Activated naive CD4-positive, alpha-beta T cell treated with anti-CD3 and anti-CD28 coated beads, Interleukin-2, amount 50 U/mL, for 24 hours (primary cell): Measurements from ENCODE around the gene DNTTIP2.
"Not testable (repeated sequence)": the region's sequence is repeated elsewhere in the genome, so short reads cannot be mapped to it uniquely, and the experiment has no call there.

Experiments
- H3K27ac Mint-ChIP-seq: one replicate; pipeline ENCODE4 v1.8.0; 2021; ENCODE audit warnings: mild to moderate bottlenecking, mixed read lengths
- H3K27me3 Mint-ChIP-seq: one replicate; pipeline ENCODE4 v1.8.0; 2021; ENCODE audit warnings: mixed read lengths
- H3K36me3 Mint-ChIP-seq: one replicate; pipeline ENCODE4 v1.8.0; 2021; ENCODE audit warnings: mixed read lengths
- H3K4me1 Mint-ChIP-seq: one replicate; pipeline ENCODE4 v1.8.0; 2021; ENCODE audit warnings: mixed read lengths
- H3K4me3 Mint-ChIP-seq: one replicate; pipeline ENCODE4 v1.8.0; 2021; ENCODE audit warnings: mild to moderate bottlenecking, mixed read lengths
- H3K9me3 Mint-ChIP-seq: one replicate; pipeline ENCODE4 v1.8.0; 2021; ENCODE audit warnings: mixed read lengths

Gene DNTTIP2, protein sequence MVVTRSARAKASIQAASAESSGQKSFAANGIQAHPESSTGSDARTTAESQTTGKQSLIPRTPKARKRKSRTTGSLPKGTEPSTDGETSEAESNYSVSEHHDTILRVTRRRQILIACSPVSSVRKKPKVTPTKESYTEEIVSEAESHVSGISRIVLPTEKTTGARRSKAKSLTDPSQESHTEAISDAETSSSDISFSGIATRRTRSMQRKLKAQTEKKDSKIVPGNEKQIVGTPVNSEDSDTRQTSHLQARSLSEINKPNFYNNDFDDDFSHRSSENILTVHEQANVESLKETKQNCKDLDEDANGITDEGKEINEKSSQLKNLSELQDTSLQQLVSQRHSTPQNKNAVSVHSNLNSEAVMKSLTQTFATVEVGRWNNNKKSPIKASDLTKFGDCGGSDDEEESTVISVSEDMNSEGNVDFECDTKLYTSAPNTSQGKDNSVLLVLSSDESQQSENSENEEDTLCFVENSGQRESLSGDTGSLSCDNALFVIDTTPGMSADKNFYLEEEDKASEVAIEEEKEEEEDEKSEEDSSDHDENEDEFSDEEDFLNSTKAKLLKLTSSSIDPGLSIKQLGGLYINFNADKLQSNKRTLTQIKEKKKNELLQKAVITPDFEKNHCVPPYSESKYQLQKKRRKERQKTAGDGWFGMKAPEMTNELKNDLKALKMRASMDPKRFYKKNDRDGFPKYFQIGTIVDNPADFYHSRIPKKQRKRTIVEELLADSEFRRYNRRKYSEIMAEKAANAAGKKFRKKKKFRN

DNA sequence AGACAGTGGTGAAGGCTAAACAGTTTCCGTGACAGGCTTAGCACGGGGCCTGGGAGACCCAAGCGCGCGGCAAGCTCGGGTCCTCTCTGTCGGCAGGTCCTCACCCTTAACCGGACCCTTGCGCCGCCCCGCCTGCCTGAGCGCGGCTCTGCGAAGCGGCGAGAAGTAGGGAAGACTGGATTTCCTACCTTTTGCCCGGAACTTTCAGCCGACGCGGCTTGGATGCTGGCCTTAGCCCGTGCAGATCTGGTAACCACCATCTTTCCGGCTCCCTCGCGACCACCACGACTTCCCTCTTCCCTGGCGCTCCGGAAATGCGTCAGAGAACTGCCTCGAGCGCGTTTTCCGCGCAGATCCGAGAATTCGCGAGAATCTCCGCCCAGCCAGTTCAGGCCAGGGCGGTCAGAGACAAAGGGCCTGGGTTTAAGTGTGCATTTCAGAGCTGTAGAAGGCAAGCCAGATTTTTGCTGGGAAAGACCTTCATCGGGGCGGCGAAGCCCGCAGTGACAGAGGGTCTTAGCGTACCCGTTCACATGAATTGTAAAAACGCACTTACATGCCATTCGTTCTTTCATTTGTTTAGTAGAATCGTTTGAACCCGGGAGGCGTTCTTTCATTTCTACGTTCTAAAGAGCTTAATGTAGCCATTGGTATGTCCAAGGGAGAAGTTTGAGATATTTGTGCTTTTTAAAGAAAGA lies at the start of gene DNTTIP2:
DNTTIP2 (minus strand) TSS at position 318 of the 698 bp plus-strand sequence; CDS start at position 260, 58 bp downstream.
- H3K4me1 Mint-ChIP-seq = peaks cover 44% of the 10 kb centered on the region
- peak within 1 kb of the TSS; percentile 94 for H3K4me3 Mint-ChIP-seq
- H3K27me3 Mint-ChIP-seq = no peaks in the 10 kb centered on the region
- H3K27ac Mint-ChIP-seq = peak within 1 kb of the TSS; percentile 95
- peaks cover 21% of the 10 kb centered on the region for H3K36me3 Mint-ChIP-seq
- no peaks in the 10 kb centered on the region for H3K9me3 Mint-ChIP-seq

DNA sequence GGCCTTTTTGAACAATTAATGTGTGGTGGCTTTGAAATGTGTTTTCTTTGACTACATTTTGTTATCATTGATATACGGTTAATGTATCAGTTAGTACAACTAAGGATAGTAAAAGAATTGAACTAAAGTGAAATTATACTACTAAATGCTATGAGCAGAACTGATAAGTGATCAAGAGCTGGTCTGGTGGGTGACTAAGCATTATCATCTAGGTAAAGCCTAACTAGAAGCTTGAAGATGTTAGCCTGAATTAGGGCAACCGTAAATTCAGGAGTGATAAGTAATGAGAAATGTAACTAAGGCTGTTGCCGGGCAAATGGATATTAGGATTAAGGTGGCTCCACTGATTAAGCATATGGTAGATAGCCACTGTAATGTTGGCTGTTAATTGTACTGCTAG lies 46.2 kb upstream of the DNTTIP2 start:
- Mint-ChIP-seq H3K4me1 (no peaks in the 10 kb centered on the region), H3K9me3 (peaks cover 41% of the 10 kb centered on the region), H3K4me3 (no peak overlapping the region), H3K27me3 (peaks cover 12% of the 10 kb centered on the region), H3K27ac (no peak overlapping the region), H3K36me3 (peaks cover 10% of the 10 kb centered on the region)

DNA sequence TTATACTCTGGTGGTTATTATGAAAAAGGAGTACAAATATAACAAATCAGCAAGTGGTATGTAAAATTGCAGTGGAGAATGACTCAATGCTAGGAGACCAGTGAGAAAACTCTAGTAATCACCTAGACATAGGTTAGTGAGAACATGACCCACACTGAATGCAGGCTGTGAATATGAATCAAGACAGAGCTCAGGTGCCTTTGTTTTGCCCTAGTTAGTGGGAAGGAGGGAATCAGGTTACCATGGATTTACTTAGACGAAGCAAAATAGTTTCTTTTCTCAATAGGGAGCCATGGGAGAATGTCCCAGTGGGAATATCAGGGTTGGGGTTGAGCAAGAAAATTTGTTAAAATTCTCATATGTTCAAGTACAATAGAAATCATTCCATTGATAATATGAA lies 40.8 kb upstream of the DNTTIP2 start:
- Mint-ChIP-seq H3K27ac (no peak overlapping the region), H3K4me1 (no peaks in the 10 kb centered on the region), H3K36me3 (peaks cover 4% of the 10 kb centered on the region), H3K4me3 (no peak overlapping the region), H3K9me3 (no peaks in the 10 kb centered on the region), H3K27me3 (peaks cover 2% of the 10 kb centered on the region)

DNA sequence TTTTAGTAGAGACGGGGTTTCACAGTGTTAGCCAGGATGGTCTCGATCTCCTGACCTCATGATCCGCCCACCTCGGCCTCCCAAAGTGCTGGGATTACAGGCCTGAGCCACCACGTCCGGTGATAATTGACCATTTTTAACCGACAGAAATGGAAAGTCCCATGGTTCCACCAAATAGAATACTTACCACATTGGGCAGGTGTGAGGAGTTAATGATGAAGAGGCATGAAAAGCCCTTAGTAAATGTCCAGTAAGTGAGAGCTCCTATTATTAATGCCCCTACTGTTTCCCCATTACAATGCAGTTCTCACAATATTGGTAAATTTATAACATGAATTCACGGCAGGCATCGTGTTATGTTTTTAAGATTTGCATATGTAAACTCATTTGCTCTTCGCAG lies 38.3 kb upstream of the DNTTIP2 start:
- Mint-ChIP-seq H3K27ac (no peak overlapping the region), H3K36me3 (peaks cover 4% of the 10 kb centered on the region), H3K9me3 (no peaks in the 10 kb centered on the region), H3K27me3 (no peaks in the 10 kb centered on the region), H3K4me1 (no peaks in the 10 kb centered on the region), H3K4me3 (no peak overlapping the region)

DNA sequence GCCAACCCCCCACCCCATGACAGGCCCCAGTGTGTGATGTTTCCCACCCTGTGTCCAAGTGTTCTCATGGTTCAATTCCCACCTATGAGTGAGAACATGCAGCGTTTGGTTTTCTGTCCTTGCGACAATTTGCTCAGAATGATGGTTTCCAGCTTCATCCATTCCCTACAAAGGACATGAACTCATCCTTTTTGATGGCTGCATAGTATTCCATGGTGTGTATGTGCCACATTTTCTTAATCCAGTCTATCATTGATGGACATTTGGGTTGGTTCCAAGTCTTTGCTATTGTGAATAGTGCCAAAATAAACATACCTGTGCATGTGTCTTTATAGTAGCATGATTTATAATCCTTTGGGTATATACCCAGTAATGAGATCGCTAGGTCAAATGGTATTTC lies 31.9 kb upstream of the DNTTIP2 start:
- peaks cover 29% of the 10 kb centered on the region for H3K4me1 Mint-ChIP-seq
- H3K4me3 Mint-ChIP-seq, H3K36me3 Mint-ChIP-seq, H3K27me3 Mint-ChIP-seq, H3K27ac Mint-ChIP-seq, H3K9me3 Mint-ChIP-seq: not testable (repeated sequence)

DNA sequence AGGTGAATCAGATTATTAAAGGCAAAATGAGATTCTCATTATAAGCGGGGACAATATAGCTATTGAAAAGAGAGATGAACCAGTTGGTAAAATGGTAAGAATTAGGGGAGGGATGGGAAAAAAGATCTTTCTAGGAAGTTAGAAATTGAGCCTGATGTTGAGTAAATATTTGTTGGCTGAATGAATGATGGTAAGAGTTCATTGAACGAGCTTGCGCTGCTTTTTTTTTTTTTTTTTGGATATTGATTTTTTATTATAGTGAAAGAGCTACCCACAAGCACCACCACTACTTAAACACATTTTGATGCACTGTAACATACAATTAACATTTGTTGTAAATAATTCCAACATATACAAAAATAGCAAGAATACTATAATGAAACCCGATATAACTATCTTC lies 31.3 kb upstream of the DNTTIP2 start:
- peaks cover 2% of the 10 kb centered on the region for H3K36me3 Mint-ChIP-seq
- H3K27me3 Mint-ChIP-seq = no peaks in the 10 kb centered on the region
- peak overlapping the region; percentile 84 for H3K27ac Mint-ChIP-seq
- peak overlapping the region; percentile 88 for H3K4me3 Mint-ChIP-seq
- no peaks in the 10 kb centered on the region for H3K9me3 Mint-ChIP-seq
- H3K4me1 Mint-ChIP-seq = peaks cover 31% of the 10 kb centered on the region

DNA sequence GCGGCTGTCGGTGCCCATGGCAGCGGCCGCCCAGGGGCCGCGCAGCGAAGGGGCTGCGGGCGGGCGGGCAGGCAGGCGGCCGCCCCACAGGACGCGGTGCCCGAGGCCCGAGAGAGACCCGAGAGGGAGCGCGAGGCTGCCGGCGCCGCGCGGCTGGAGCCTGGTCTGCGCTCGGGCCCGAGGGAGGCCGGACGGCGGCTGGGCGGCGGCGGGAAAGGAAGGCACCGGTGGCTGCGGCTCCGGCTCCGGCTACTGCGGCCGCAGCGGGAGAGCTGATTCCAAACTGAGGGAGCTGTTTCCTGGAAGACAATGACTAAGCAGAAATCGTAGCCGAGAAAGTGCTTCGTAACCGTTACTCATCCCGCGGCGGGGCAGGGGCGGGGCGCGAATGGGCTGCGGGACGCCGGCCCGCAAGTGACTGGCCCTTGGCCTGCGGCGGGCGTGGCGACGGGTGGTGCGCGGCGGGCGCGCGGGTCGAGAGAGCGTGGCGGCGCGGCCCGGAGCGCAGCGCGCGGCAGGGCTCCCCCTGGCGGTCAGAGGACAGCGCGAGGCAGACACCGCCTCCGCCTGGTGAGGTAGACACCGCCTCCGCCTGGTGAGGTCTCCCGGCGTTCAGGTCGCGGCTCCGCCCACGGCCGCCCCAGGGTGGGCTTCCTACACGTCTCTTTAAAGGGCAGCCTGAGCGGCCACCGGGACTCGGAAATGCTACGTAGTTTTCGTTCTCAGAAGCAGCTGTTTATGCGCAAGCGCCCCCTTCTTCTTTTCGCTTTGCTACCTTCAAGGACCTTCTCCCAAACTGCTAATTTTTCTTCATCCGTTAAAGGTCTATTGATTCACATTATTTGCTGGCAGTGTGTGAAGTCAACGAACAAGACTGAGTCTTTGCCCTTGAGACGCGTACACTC lies 30.4 kb upstream of the DNTTIP2 start, which contains the start of gene GCLM:
GCLM (minus strand) TSS at position 285 of the 905 bp plus-strand sequence; CDS start at position 18, 267 bp downstream.
- peaks cover 37% of the 10 kb centered on the region for H3K4me1 Mint-ChIP-seq
- peak within 1 kb of the TSS; percentile 99 for H3K27ac Mint-ChIP-seq
- peak within 1 kb of the TSS; percentile 97 for H3K4me3 Mint-ChIP-seq
- no peaks in the 10 kb centered on the region for H3K9me3 Mint-ChIP-seq
- no peaks in the 10 kb centered on the region for H3K27me3 Mint-ChIP-seq
- H3K36me3 Mint-ChIP-seq = peaks cover 2% of the 10 kb centered on the region

DNA sequence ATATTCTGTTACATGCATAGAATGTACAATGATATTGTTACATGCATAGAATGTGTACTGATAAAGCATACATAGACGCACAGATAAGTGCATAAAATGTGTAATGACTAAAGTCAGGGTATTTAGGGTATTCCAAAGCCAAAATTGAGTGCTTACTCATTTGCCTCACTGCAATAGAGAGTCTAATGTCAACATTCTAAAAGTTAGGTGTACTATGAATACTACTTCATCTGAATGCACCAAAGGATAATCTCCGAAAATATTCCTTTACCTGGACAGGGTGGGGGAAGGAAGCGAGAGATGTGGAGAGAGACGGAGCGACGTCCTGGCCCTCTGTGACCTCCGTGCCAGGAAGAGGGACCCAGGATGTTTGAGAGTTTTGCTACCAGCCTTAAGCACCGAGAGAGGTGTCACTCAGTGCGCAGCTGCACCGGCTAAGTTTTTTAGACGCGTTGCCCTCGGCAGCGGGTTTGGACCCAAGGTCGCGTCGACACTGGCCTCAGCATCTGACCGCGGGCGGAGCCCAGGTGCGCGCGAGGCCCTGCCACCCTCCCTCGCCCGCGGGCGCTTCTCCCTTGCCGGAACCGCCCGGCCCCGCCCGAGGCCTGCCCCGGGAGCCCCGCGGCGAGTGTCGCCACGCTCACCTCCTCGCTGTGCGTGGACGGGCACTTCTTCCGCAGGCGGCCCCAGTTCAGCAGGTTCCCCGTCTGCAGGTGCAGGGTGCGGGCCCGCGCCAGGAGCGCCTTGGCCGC lies 29.6 kb upstream of the DNTTIP2 start:
- peaks cover 2% of the 10 kb centered on the region for H3K36me3 Mint-ChIP-seq
- H3K27me3 Mint-ChIP-seq = no peaks in the 10 kb centered on the region
- H3K27ac Mint-ChIP-seq = peak overlapping the region; percentile 99
- H3K4me1 Mint-ChIP-seq = peaks cover 45% of the 10 kb centered on the region
- peak overlapping the region; percentile 97 for H3K4me3 Mint-ChIP-seq
- no peaks in the 10 kb centered on the region for H3K9me3 Mint-ChIP-seq

DNA sequence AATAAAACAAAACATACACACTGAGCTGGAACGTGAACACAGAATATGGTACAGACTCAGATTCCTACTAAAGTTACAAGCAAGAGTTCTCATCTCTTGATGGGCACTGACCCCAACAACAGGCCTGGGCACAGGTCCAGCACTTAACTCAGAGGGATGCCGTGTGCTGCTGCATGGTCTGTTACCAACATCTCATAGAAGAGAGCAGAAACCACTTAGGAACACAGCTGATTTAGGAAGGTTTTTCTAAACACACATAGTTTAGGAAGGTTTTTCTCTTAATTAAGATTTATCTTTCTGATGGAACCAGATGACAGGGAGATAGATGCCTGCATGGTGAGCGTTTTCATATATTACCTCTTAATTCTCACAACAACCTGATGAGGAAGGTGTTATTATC lies 28.7 kb upstream of the DNTTIP2 start:
- Mint-ChIP-seq H3K4me1 (peaks cover 46% of the 10 kb centered on the region), H3K9me3 (no peaks in the 10 kb centered on the region), H3K4me3 (peak overlapping the region; percentile 97), H3K27me3 (no peaks in the 10 kb centered on the region), H3K36me3 (peaks cover 2% of the 10 kb centered on the region), H3K27ac (peak overlapping the region; percentile 38)

DNA sequence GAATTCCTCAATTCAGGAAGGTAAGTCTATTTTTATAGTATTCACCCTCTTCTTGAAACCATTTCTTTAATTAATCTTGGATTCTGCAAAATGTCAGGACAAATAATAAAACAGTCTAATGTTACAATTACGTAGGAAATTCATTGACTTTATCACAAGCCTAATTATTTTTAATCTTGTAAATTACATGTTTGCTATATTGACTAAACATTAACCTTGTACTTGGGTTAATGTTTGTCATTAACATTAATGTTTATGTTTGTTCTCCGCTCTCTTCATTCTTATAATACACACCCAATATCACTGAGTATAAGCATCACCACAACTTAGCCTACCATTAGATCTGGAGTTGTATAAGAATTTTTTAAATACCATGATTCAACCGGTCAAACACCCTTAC lies 27.5 kb upstream of the DNTTIP2 start:
- Mint-ChIP-seq H3K27me3 (no peaks in the 10 kb centered on the region), H3K4me3 (peak overlapping the region; percentile 17), H3K27ac (no peak overlapping the region), H3K36me3 (peaks cover 6% of the 10 kb centered on the region), H3K9me3 (no peaks in the 10 kb centered on the region), H3K4me1 (peaks cover 50% of the 10 kb centered on the region)

DNA sequence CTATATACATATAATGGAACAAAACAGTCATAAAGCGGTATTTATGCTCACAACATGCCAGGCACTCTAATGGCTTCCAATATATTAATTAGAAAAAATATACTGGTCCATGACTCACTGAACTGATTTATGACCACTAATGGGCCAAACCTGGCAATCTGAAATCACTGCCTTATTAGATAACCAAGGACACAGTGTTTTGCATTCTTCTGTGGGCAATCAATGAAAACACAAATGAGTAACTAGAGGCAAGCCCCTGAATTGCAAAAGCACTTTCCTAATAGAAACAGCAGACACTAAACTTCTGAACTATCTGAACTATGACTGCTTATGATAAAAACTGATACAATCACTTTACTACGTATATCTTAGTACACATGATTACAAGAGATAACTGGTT lies 26.7 kb upstream of the DNTTIP2 start:
- H3K36me3 Mint-ChIP-seq = peaks cover 8% of the 10 kb centered on the region
- no peak overlapping the region for H3K27ac Mint-ChIP-seq
- peaks cover 50% of the 10 kb centered on the region for H3K4me1 Mint-ChIP-seq
- no peaks in the 10 kb centered on the region for H3K9me3 Mint-ChIP-seq
- no peaks in the 10 kb centered on the region for H3K27me3 Mint-ChIP-seq
- peak overlapping the region; percentile 44 for H3K4me3 Mint-ChIP-seq

DNA sequence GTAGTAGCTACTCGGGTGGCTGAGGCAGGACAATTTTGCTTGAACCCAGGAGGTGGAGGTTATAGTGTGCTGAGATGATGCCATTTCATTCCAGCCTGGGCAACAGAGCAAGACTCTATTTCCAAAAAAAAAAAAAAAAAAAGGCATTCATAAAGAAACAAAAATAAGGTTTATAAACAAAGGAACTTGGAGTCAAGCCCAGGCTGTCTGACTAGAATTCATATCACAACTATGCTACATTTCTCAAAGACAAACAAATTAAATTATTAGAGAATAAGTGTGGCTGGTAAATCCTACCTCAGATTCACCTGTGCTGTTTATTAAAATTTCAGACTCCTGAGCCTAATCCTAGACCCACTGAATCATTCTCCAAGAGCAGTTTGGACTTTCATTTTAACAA lies 26.0 kb upstream of the DNTTIP2 start:
- Mint-ChIP-seq H3K36me3 (peaks cover 9% of the 10 kb centered on the region), H3K27ac (peak overlapping the region; percentile 41), H3K4me3 (no peak overlapping the region)

DNA sequence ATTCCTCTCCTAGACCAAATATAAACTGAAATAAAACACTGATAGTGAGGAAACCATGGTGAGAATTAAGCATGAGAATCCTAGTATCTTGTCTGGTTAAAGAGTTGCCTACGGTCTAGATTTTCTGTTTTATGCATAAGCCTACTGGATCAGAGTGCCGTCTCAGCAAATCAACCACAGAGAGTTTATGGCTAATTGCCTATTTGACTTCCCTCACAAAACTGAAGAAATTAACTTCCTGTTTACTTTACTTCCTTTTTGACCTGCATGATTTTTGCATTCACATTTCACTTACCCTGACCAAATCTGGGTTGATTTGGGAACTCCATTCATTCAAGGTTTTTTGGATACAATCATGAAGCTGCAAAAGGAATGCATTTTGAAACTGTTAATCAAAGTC lies 25.2 kb upstream of the DNTTIP2 start:
- no peak overlapping the region for H3K27ac Mint-ChIP-seq
- H3K36me3 Mint-ChIP-seq = peaks cover 11% of the 10 kb centered on the region
- H3K4me1 Mint-ChIP-seq = peaks cover 50% of the 10 kb centered on the region
- no peak overlapping the region for H3K4me3 Mint-ChIP-seq
- H3K27me3 Mint-ChIP-seq = no peaks in the 10 kb centered on the region
- H3K9me3 Mint-ChIP-seq = no peaks in the 10 kb centered on the region

More for the DNA sequence above, 26.0 kb upstream of the DNTTIP2 start:
- H3K27me3 Mint-ChIP-seq = no peaks in the 10 kb centered on the region
- H3K4me1 Mint-ChIP-seq = peaks cover 48% of the 10 kb centered on the region
- no peaks in the 10 kb centered on the region for H3K9me3 Mint-ChIP-seq

DNA sequence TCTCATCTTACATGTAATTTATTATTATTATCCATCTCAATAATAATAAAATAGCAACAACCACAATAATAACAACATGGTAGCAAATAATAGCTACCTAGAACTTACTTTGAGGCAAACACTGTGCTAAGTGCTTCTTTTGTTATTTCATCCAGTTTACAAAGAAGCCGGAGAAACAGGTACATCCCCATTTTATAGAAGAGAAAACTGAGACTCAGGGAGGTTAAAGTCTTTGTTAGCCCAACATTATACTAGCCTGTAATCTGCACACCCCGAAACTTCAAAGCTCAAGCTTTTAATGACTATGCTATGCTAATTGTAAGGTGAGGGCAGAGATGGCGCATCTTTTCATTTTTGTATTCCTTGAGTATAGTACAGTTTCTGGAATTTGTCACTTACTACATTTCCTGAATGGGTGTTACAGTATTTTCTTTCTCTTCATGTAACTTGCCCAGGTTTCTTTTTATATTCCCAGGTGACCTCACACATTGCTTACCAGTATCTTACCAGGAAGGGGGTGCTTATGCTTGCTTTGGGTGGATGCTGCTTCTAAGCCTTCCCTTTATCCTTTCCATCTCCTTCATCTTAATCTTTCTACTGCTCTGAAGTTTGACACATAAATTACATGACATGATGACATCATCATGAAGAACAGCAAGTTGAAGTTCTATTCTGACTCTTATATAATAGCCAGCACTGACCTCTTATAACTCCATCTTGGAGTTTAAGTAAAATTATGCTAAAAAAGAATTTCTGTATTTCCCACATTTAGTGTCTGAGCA lies 21.9 kb upstream of the DNTTIP2 start:
- Mint-ChIP-seq H3K4me1 (peaks cover 28% of the 10 kb centered on the region), H3K9me3 (no peaks in the 10 kb centered on the region), H3K27me3 (no peaks in the 10 kb centered on the region), H3K4me3 (no peak overlapping the region), H3K36me3 (peaks cover 11% of the 10 kb centered on the region), H3K27ac (no peak overlapping the region)
